K562 (cell line): ENCODE measurements around the gene NECTIN4. TPM values are rescaled to one million over a fixed set of nuclear protein-coding genes. Genes with fewer than 3 reads are reported as not detected.

Experiments used
- DMBX1 ChIP-seq: fragments of 250-450 bp; sonication (Bioruptor Pico); IDR thresholded peaks from 2 replicates; pipeline ENCODE4 v1.8.0; 2022; ENCODE audit warnings: inconsistent platforms, mild to moderate bottlenecking, moderate library complexity, borderline replicate concordance
- HOXB6 ChIP-seq: fragments of 250-450 bp; sonication (Bioruptor Pico); IDR thresholded peaks from 2 replicates; pipeline ENCODE4 v1.5.1; 2022; ENCODE audit warnings: mild to moderate bottlenecking, borderline replicate concordance
- ILF3 ChIP-seq: fragments of 450-650 bp; IDR thresholded peaks from 2 replicates; pipeline ENCODE4 v1.6.1; 2018; ENCODE audit warnings: antibody characterized with exemption, mild to moderate bottlenecking, moderate library complexity, borderline replicate concordance
- MTA1 ChIP-seq: fragments of 450-650 bp; IDR thresholded peaks from 2 replicates; pipeline ENCODE4 v1.6.1; 2017; ENCODE audit warnings: borderline replicate concordance
- NFIX ChIP-seq: fragments of 250-450 bp; sonication (Bioruptor Pico); IDR thresholded peaks from 2 replicates; pipeline ENCODE4 v1.4.0; 2020; ENCODE audit warnings: low read depth, mild to moderate bottlenecking, moderate library complexity
- PHF20 ChIP-seq: fragments of 450-650 bp; IDR thresholded peaks from 2 replicates; pipeline ENCODE4 v1.6.1; 2018; ENCODE audit not compliant: partially characterized antibody
- RBM39 ChIP-seq: fragments of 200-400 bp; formaldehyde crosslinking; optimal IDR thresholded peaks from 2 replicates; pipeline ENCODE3; 2018; ENCODE audit warnings: low read depth, low read length
- STAT5B ChIP-seq: fragments of 250-450 bp; sonication (Bioruptor Pico); IDR thresholded peaks from 2 replicates; pipeline ENCODE4 v1.8.0; 2021; ENCODE audit warnings: mild to moderate bottlenecking, inconsistent platforms
- TEAD2 ChIP-seq: fragments of 450-650 bp; IDR thresholded peaks from 2 replicates; pipeline ENCODE4 v1.6.1; 2016; ENCODE audit warnings: missing genetic modification characterization, control low read depth, missing compliant biosample characterization
- ZNF239 ChIP-seq: fragments of 250-450 bp; sonication (Bioruptor Pico); IDR thresholded peaks from 2 replicates; pipeline ENCODE4 v1.4.0; 2020; ENCODE audit warnings: mild to moderate bottlenecking
- polyA plus RNA-seq, 8 experiments: library from polyadenylated mRNA; depleted of rRNA in 4 of 8; stranded (reverse) in 5 of 8; unstranded in 3 of 8; fragments of >200 nt; fragmentation: Nextera tagmentation in 2 of 8; fragmentation: Illumina TruSeq in 1 of 8; extraction: Ambion mirVana in 2 of 8; extraction: Trizol in 1 of 8; gene quantifications; 2 replicates each; pipeline versions ENCODE4 v1.2.1 to v1.2.3, GENCODE V29; 2011 to 2014; ENCODE audit warnings: inconsistent platforms in 1 of 8, missing spikeins in 1 of 8
- total RNA-seq, 7 experiments: library from RNA; depleted of rRNA in 6 of 7; stranded (reverse); fragments of >200 nt in 6 of 7; fragmentation: Illumina TruSeq in 2 of 7; extraction: Trizol in 2 of 7; gene quantifications; 2 replicates each; pipeline versions ENCODE4 v1.2.1 to v1.2.3, GENCODE V29; 2011 to 2021; ENCODE audit warnings: low replicate concordance in 1 of 7
- TF ChIP-seq, protein P1 (sequence below): fragments of 250-450 bp; sonication (Bioruptor Pico); IDR thresholded peaks from 2 replicates; pipeline ENCODE4 v1.4.0; 2020
- TF ChIP-seq, protein P2 (sequence below): fragments of 450-650 bp; IDR thresholded peaks from 2 replicates; pipeline ENCODE4 v1.6.1; 2016; ENCODE audit warnings: low read depth
- TF ChIP-seq, protein P3 (sequence below): IDR thresholded peaks from 2 replicates; pipeline ENCODE4 v1.6.1; 2011; ENCODE audit warnings: borderline replicate concordance, low read depth, mild to moderate bottlenecking, moderate library complexity, low read length; ENCODE audit not compliant: insufficient read depth, poor library complexity, severe bottlenecking
- TF ChIP-seq, protein P4 (sequence below): fragments of 250-450 bp; sonication (Bioruptor Pico); IDR thresholded peaks from 2 replicates; pipeline ENCODE4 v1.8.0; 2021; ENCODE audit warnings: mild to moderate bottlenecking, moderate library complexity

The NECTIN4 gene
- total and polyA plus RNA-seq, 9 of the 15 experiments (the other 6 are each of a cell fraction or from before 2014, with no cell fraction given), result 0.01 to 0.09 TPM; not detected in 7

DNA sequence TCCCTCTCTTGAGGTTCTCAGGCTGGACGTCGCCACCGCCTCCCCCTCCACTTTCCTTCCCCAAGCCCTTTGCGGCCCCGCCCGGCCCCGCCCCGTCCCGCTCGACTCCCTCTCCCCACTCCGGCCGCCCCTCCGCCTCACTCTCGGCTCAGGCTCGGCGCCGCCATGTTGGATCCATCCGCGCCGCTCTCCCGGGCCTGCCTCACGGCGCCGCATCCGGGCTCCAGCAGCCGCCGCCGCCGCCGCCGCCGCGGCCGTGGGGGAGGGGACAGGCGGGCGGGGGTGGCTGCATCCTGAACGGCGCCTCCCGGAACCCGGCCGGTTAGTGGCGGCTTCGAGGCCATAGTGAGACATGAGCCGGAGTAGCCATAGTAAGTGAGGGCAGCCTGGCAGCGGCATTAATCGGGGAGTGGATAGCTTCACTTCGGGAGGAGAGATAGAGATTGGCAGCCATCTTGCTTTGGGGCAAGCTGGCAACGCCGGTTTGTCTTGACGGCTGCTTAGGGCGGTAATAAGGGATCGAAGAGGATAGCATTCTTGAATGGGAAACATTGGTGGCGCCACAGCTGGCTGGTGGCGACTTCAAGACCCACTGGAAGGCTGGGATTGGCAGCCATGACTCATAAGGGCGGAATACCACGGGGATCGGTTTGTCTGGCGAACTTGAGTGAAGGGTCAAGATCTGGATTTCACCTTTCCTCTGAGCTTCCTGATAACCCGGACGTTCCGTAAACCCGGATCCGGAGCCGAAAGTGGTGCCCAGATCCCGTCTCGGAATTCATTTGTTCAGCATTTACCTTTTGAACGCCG, 43.3 kb upstream of the NECTIN4 start, which contains the start of gene DEDD (continued):
- TF ChIP-seq, protein P1, sequence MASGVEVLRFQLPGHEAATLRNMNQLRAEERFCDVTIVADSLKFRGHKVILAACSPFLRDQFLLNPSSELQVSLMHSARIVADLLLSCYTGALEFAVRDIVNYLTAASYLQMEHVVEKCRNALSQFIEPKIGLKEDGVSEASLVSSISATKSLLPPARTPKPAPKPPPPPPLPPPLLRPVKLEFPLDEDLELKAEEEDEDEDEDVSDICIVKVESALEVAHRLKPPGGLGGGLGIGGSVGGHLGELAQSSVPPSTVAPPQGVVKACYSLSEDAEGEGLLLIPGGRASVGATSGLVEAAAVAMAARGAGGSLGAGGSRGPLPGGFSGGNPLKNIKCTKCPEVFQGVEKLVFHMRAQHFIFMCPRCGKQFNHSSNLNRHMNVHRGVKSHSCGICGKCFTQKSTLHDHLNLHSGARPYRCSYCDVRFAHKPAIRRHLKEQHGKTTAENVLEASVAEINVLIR (CRISPR knock-in tag), result peak; percentile 33; the same call in 1 of the 2 replicates
- TF ChIP-seq DMBX1 (peak; percentile 62; the same call in 1 of the 2 replicates), RBM39 (no peak), MTA1 (no peak), ILF3 (peak; percentile 89; the same call in 1 of the 2 replicates), ZNF239 (CRISPR knock-in tag) (0 out of 2 replicates have a peak, but pooled peaks have one; percentile 21), PHF20 (peak; percentile 40), STAT5B (CRISPR knock-in tag) (no peak), NFIX (CRISPR knock-in tag) (no peak), HOXB6 (CRISPR knock-in tag) (no peak), TEAD2 (tag) (no peak)
- TF ChIP-seq, protein P2, sequence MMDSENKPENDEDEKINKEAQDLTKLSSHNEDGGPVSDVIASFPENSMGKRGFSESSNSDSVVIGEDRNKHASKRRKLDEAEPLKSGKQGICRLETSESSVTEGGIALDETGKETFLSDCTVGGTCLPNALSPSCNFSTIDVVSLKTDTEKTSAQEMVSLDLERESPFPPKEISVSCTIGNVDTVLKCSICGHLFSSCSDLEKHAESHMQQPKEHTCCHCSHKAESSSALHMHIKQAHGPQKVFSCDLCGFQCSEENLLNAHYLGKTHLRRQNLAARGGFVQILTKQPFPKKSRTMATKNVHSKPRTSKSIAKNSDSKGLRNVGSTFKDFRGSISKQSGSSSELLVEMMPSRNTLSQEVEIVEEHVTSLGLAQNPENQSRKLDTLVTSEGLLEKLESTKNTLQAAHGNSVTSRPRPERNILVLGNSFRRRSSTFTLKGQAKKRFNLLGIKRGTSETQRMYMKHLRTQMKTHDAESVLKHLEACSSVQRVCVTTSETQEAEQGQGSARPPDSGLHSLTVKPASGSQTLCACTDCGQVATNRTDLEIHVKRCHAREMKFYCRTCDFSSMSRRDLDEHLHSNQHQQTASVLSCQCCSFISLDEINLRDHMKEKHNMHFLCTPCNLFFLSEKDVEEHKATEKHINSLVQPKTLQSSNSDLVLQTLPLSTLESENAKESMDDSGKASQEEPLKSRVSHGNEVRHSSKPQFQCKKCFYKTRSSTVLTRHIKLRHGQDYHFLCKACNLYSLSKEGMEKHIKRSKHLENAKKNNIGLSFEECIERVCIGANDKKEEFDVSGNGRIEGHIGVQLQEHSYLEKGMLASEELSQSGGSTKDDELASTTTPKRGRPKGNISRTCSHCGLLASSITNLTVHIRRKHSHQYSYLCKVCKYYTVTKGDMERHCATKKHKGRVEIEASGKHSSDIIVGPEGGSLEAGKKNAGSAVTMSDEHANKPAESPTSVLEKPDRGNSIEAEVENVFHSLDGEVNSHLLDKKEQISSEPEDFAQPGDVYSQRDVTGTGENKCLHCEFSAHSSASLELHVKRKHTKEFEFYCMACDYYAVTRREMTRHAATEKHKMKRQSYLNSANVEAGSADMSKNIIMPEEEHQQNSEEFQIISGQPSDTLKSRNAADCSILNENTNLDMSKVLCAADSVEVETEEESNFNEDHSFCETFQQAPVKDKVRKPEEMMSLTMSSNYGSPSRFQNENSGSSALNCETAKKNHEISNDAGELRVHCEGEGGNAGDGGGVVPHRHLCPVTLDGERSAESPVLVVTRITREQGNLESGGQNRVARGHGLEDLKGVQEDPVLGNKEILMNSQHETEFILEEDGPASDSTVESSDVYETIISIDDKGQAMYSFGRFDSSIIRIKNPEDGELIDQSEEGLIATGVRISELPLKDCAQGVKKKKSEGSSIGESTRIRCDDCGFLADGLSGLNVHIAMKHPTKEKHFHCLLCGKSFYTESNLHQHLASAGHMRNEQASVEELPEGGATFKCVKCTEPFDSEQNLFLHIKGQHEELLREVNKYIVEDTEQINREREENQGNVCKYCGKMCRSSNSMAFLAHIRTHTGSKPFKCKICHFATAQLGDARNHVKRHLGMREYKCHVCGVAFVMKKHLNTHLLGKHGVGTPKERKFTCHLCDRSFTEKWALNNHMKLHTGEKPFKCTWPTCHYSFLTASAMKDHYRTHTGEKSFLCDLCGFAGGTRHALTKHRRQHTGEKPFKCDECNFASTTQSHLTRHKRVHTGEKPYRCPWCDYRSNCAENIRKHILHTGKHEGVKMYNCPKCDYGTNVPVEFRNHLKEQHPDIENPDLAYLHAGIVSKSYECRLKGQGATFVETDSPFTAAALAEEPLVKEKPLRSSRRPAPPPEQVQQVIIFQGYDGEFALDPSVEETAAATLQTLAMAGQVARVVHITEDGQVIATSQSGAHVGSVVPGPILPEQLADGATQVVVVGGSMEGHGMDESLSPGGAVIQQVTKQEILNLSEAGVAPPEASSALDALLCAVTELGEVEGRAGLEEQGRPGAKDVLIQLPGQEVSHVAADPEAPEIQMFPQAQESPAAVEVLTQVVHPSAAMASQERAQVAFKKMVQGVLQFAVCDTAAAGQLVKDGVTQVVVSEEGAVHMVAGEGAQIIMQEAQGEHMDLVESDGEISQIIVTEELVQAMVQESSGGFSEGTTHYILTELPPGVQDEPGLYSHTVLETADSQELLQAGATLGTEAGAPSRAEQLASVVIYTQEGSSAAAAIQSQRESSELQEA, result no peak
- TF ChIP-seq, protein P3, sequence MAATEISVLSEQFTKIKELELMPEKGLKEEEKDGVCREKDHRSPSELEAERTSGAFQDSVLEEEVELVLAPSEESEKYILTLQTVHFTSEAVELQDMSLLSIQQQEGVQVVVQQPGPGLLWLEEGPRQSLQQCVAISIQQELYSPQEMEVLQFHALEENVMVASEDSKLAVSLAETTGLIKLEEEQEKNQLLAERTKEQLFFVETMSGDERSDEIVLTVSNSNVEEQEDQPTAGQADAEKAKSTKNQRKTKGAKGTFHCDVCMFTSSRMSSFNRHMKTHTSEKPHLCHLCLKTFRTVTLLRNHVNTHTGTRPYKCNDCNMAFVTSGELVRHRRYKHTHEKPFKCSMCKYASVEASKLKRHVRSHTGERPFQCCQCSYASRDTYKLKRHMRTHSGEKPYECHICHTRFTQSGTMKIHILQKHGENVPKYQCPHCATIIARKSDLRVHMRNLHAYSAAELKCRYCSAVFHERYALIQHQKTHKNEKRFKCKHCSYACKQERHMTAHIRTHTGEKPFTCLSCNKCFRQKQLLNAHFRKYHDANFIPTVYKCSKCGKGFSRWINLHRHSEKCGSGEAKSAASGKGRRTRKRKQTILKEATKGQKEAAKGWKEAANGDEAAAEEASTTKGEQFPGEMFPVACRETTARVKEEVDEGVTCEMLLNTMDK, result peak; percentile 75
- TF ChIP-seq, protein P4, sequence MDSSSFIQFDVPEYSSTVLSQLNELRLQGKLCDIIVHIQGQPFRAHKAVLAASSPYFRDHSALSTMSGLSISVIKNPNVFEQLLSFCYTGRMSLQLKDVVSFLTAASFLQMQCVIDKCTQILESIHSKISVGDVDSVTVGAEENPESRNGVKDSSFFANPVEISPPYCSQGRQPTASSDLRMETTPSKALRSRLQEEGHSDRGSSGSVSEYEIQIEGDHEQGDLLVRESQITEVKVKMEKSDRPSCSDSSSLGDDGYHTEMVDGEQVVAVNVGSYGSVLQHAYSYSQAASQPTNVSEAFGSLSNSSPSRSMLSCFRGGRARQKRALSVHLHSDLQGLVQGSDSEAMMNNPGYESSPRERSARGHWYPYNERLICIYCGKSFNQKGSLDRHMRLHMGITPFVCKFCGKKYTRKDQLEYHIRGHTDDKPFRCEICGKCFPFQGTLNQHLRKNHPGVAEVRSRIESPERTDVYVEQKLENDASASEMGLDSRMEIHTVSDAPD, result no peak
